PFSK-1 (cell line): ENCODE measurements around the gene CIART.

Source experiments
- FOXP2 ChIP-seq: optimal IDR thresholded peaks from 2 replicates; pipeline ENCODE3; 2011; ENCODE audit warnings: borderline replicate concordance, control low read depth, inconsistent platforms; ENCODE audit not compliant: insufficient read depth; ENCODE audit errors: extremely low read length, extremely low read depth
- TF ChIP-seq, protein P1 (sequence below), 2 experiments: IDR thresholded peaks; 2 replicates each; pipeline versions ENCODE4 v1.6.1 to v1.8.0; 2011 to 2012; ENCODE audit warnings: low read depth in 2 of 2, low read length in 2 of 2, control low read depth in 1 of 2, inconsistent platforms in 1 of 2, mild to moderate bottlenecking in 1 of 2, moderate library complexity in 1 of 2; ENCODE audit not compliant: insufficient read depth in 1 of 2

DNA sequence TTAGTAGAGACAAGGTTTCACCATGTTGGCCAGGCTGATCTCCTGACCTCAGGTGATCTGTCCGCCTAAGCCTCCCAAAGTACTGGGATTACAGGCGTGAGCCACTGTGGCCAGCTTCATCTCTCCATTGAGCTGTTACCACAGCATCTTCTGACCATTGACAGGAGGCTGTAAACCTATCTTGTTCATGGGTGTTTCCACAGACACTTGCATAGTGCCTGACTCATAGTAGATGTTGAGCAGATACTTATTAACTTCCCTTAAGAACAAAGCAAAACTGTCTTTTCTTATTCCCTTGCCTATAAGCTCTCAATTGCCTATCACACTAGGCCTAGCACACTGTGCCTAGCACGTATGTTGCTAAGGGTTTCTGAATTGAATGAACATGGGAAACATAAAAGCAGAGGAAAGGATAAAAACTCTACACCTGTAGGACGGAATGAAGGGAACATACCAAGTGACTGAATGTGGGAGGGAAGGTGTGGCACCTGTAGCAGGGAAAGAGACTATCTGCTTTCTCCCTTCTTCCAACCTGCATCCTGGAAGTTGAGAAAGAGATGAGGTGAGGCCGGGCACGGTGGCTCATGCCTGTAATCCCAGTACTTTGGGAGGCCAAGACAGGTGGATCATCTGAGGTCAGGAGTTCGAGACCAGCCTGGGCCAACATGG lies 10.9 kb upstream of the CIART start:
- TF ChIP-seq FOXP2, result no peak
- TF ChIP-seq, protein P1, sequence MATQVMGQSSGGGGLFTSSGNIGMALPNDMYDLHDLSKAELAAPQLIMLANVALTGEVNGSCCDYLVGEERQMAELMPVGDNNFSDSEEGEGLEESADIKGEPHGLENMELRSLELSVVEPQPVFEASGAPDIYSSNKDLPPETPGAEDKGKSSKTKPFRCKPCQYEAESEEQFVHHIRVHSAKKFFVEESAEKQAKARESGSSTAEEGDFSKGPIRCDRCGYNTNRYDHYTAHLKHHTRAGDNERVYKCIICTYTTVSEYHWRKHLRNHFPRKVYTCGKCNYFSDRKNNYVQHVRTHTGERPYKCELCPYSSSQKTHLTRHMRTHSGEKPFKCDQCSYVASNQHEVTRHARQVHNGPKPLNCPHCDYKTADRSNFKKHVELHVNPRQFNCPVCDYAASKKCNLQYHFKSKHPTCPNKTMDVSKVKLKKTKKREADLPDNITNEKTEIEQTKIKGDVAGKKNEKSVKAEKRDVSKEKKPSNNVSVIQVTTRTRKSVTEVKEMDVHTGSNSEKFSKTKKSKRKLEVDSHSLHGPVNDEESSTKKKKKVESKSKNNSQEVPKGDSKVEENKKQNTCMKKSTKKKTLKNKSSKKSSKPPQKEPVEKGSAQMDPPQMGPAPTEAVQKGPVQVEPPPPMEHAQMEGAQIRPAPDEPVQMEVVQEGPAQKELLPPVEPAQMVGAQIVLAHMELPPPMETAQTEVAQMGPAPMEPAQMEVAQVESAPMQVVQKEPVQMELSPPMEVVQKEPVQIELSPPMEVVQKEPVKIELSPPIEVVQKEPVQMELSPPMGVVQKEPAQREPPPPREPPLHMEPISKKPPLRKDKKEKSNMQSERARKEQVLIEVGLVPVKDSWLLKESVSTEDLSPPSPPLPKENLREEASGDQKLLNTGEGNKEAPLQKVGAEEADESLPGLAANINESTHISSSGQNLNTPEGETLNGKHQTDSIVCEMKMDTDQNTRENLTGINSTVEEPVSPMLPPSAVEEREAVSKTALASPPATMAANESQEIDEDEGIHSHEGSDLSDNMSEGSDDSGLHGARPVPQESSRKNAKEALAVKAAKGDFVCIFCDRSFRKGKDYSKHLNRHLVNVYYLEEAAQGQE (IDR thresholded peaks at IDR 0.05; ENCODE audit: insufficient read depth in 1 of 2, low read depth in 2 of 2, low read length in 2 of 2), result no peak
